OCI-LY3 (cell line): ENCODE results near the gene EPN1.

Source experiments
- H2AFZ ChIP-seq: fragments of 200-600, 300-600 bp; shearing (Covaris generic); 2 replicates; pipeline ENCODE4 v1.6.0; 2014; ENCODE audit warnings: antibody characterized with exemption, low read depth, low read length
- H3K27ac ChIP-seq: fragments of 200-600, 300-600 bp; sonication (generic); 2 replicates; pipeline ENCODE4 v1.5.1; 2014; ENCODE audit warnings: mild to moderate bottlenecking, low read length, moderate library complexity, mixed read lengths
- H3K27me3 ChIP-seq: fragments of 200-600, 300-600 bp; sonication (generic); 2 replicates; pipeline ENCODE4 v1.6.1; 2014; ENCODE audit warnings: low read depth, low read length, mixed read lengths
- H3K36me3 ChIP-seq: fragments of 200-600, 300-600 bp; sonication (generic); replicated peaks from 2 replicates; pipeline ENCODE3; 2014; ENCODE audit warnings: low read depth, low read length, mixed read lengths
- H3K4me1 ChIP-seq: fragments of 300-600, 200-600 bp; sonication (generic); 2 replicates; pipeline ENCODE4 v1.6.1; 2014; ENCODE audit warnings: low read length, mixed read lengths
- H3K4me2 ChIP-seq: fragments of 200-600, 300-600 bp; sonication (generic); 2 replicates; pipeline ENCODE4 v1.6.1; 2014; ENCODE audit warnings: low read length, mixed read lengths
- H3K4me3 ChIP-seq: fragments of 300-600, 200-600 bp; sonication (generic); 2 replicates; pipeline ENCODE4 v1.5.1; 2014; ENCODE audit warnings: antibody characterized with exemption, mild to moderate bottlenecking, low read length, moderate library complexity
- H3K79me2 ChIP-seq: fragments of 300-600, 200-600 bp; shearing (Covaris generic); 2 replicates; pipeline ENCODE4 v1.6.1; 2014; ENCODE audit warnings: mild to moderate bottlenecking, low read length, mixed read lengths
- H3K9ac ChIP-seq: fragments of 300-600, 200-600 bp; shearing (Covaris generic); 2 replicates; pipeline ENCODE4 v1.6.0; 2014; ENCODE audit warnings: mild to moderate bottlenecking, low read length, moderate library complexity
- H3K9me3 ChIP-seq: fragments of 200-600, 300-600 bp; shearing (Covaris generic); 2 replicates; pipeline ENCODE4 v1.6.1; 2014; ENCODE audit warnings: low read length, mixed read lengths; ENCODE audit not compliant: insufficient read depth
- H4K20me1 ChIP-seq: fragments of 200-600, 300-600 bp; sonication (generic); 2 replicates; pipeline ENCODE4 v1.6.1; 2016; ENCODE audit warnings: low read length, mixed read lengths; ENCODE audit not compliant: insufficient read depth
- CTCF ChIP-seq: fragments of 200-600, 300-600 bp; sonication (generic); IDR thresholded peaks from 2 replicates; pipeline ENCODE4 v1.5.1; 2014; ENCODE audit warnings: antibody characterized with exemption, low read length, low read depth
- EZH2phosphoT487 ChIP-seq: fragments of 200-600 bp; shearing (Covaris generic); IDR thresholded peaks from 2 replicates; pipeline ENCODE4 v1.6.1; 2018; ENCODE audit warnings: antibody characterized with exemption, mixed run types, low read depth

Gene EPN1

GRCh38 chr19:55654868-55655647 is 20.0 kb upstream of the EPN1 start, which contains the start of gene U2AF2:
TSS of gene U2AF2 (plus strand) at chr19:55655035. CDS start at chr19:55655105, 70 bp downstream.
- Histone ChIP-seq H3K9me3 (no peaks in the 10 kb centered on the region), H3K79me2 (peaks cover 48% of the 10 kb centered on the region), H3K4me1 (peaks cover 32% of the 10 kb centered on the region), H3K4me2 (peak within 1 kb of the TSS; percentile 98), H3K4me3 (peak within 1 kb of the TSS; percentile 88), H4K20me1 (peaks cover 37% of the 10 kb centered on the region), H2AFZ (peak within 1 kb of the TSS; percentile 54; the same call in 1 of the 2 replicates), H3K36me3 (peaks cover 41% of the 10 kb centered on the region), H3K9ac (peak within 1 kb of the TSS; percentile 96), H3K27ac (peak within 1 kb of the TSS; percentile 90), H3K27me3 (no peaks in the 10 kb centered on the region)
- no peak for TF ChIP-seq EZH2phosphoT487
- TF ChIP-seq CTCF: no peak

GRCh38 chr19:55655648-55656040 is 19.4 kb upstream of the EPN1 start:
- peaks cover 54% of the 10 kb centered on the region for H3K79me2 ChIP-seq
- no peak for TF ChIP-seq EZH2phosphoT487
- no peak for TF ChIP-seq CTCF
- H4K20me1 ChIP-seq: peaks cover 43% of the 10 kb centered on the region
- H3K4me2 ChIP-seq: peak overlapping the region; percentile 98
- H3K9me3 ChIP-seq: no peaks in the 10 kb centered on the region
- no peaks in the 10 kb centered on the region for H3K27me3 ChIP-seq
- peak overlapping the region; percentile 90 for H3K27ac ChIP-seq
- no peak overlapping the region for H2AFZ ChIP-seq
- H3K9ac ChIP-seq: peak overlapping the region; percentile 94
- peaks cover 47% of the 10 kb centered on the region for H3K36me3 ChIP-seq
- H3K4me3 ChIP-seq: peak overlapping the region; percentile 88
- peaks cover 32% of the 10 kb centered on the region for H3K4me1 ChIP-seq

- Histone ChIP-seq H3K79me2 (peaks cover 63% of the 10 kb centered on the region), H3K27ac (peak overlapping the region; percentile 90), H3K4me2 (peak overlapping the region; percentile 98), H3K4me3 (peak overlapping the region; percentile 88), H3K36me3 (peaks cover 55% of the 10 kb centered on the region), H3K4me1 (peaks cover 32% of the 10 kb centered on the region), H3K9me3 (no peaks in the 10 kb centered on the region), H2AFZ (no peak overlapping the region), H3K9ac (peak overlapping the region; percentile 94), H3K27me3 (no peaks in the 10 kb centered on the region), H4K20me1 (peaks cover 52% of the 10 kb centered on the region)
- no peak for TF ChIP-seq EZH2phosphoT487
- no peak for TF ChIP-seq CTCF
These were observed 18.5 kb upstream of the EPN1 start for GRCh38 chr19:55656552-55656951.

GRCh38 chr19:55656988-55657747 is 17.9 kb upstream of the EPN1 start:
- H3K9ac ChIP-seq: peak overlapping the region; percentile 94
- H3K9me3 ChIP-seq: no peaks in the 10 kb centered on the region
- TF ChIP-seq CTCF (no peak), EZH2phosphoT487 (no peak)
- peak overlapping the region; percentile 88 for H3K4me3 ChIP-seq
- peaks cover 69% of the 10 kb centered on the region for H3K79me2 ChIP-seq
- H3K27me3 ChIP-seq: no peaks in the 10 kb centered on the region
- H2AFZ ChIP-seq: no peak overlapping the region
- peaks cover 57% of the 10 kb centered on the region for H4K20me1 ChIP-seq
- H3K4me1 ChIP-seq: peaks cover 32% of the 10 kb centered on the region
- peak overlapping the region; percentile 98 for H3K4me2 ChIP-seq
- H3K27ac ChIP-seq: peak overlapping the region; percentile 90
- peaks cover 61% of the 10 kb centered on the region for H3K36me3 ChIP-seq
